Adipose tissue (tissue), 3 donors: ENCODE data around the gene HCAR3. TPM values are rescaled to one million over a fixed set of nuclear protein-coding genes. Genes with fewer than 3 reads are reported as not detected.
"Not testable (repeated sequence)": the region's sequence is repeated elsewhere in the genome, so short reads cannot be mapped to it uniquely, and the experiment has no call there.

Experiments used
- H3K27ac ChIP-seq: one replicate; pipeline ENCODE4 v1.5.1; 2013; ENCODE audit warnings: low read depth, low read length
- WGBS, 3 donors: extraction: QIAGEN DNeasy Blood & Tissue Kit; methylation state at CpG; one replicate each; pipeline ENCODE4 v1.1.7; 2013; 5-methylcytosine and 5-hydroxymethylcytosine counted together
- polyA plus RNA-seq, 3 donors: library from polyadenylated mRNA; stranded (reverse); fragments of 200-250 nt; gene quantifications; one replicate each; pipeline ENCODE4 v1.2.3, GENCODE V29; 2013
- donor health status: healthy with polysubstance abuse.
- donor health status: Bipolar disorder and iron deficiency.
- donor health status: healthy.

HCAR3 gene
- polyA plus RNA-seq, 3 donors = 0.81 to 12.6 (median 2.2) TPM

DNA sequence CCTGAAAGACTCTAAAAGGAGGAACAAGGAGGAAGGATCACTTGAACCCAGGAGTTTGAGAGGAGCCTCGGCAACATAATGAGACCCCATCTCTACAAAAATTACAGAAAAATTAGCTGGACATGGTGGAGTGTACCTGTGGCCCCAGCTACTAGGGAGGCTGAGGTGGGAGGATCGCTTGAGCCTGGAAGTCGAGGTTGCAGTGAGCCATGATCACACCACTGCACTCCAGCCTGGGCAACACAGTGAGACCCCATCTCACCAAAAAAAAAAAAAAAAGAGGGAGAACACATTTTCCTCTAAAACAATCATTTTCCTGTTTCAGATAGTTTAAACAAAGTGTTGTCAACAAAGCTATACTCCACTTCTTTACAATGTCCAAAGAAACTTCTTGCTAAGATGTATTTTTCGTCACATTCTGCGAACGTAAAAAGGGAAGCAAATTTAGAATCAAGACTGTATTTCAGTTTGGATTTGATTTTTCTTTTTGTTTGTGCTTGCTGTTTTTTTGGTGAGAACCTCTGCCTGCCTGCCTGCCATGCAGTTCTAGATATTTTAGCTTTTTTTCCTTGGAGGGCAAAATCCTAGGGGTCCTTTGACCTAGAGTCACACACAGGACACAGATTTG lies 9.0 kb upstream of the HCAR3 start:
- no peak overlapping the region for H3K27ac ChIP-seq
- 71 to 81% (median 71%) methylated on average over 6 of the region's 6 CpGs for WGBS, 3 donors

GRCh38 chr12:122724641-122725243 lies 8.1 kb upstream of the HCAR3 start:
- 89 to 93% (median 92%) methylated on average over 12 of the region's 12 CpGs for WGBS, 3 donors

GRCh38 chr12:122722387-122722786 lies 5.8 kb upstream of the HCAR3 start:
- no peak overlapping the region for H3K27ac ChIP-seq
- WGBS, 3 donors = 28 to 55% (median 38%) methylated on average over 1 of the region's 1 CpG

More at GRCh38 chr12:122724641-122725243, 8.1 kb upstream of the HCAR3 start:
- H3K27ac ChIP-seq = no peak overlapping the region

DNA sequence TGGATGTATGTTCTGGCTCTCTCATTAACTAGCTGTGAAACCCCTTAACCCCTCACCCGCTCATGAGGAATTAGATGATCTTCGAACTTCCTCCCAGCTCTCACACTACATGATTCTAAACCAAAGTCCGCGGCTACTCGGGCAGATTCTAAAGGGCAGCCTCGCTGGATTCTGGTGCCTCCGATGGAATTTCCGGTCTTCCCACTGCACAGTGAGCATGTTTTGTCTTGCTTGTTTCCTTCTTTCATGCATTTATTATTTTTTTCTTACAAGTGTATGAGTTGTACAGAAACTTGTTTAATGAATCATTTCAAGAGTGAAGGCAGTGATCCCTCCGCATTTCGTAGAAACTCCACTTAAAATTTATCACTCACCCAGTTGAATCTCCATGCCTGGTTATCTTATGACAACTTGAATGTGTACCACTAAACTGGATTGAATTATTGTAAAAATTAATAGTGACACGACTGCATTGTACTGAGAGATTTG lies 4.5 kb upstream of the HCAR3 start:
- 72 to 83% (median 81%) methylated on average over 11 of the region's 11 CpGs for WGBS, 3 donors
- H3K27ac ChIP-seq = no peak overlapping the region

DNA sequence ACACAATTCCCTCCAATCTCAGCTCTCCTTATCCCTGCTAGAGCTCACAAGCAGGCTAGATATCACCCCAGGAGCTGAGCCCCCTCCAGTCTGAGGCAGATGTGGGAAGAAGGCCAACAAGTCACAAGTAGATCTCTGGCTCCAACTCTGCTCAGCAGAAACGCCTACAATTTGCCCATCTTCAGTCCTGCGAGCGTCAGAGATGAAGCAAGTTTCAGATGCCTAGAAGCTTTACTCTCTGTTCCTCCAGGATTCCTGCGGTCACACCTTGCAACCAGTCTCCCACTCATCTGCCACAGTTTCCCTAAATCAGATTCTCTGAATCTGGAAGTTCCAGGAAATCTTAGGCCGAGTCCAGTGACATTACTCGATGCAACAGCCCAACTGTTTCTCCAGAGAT lies 1.4 kb downstream of the HCAR3 start:
- WGBS, 3 donors = 69 to 75% (median 70%) methylated on average over 6 of the region's 6 CpGs
- H3K27ac ChIP-seq = not testable (repeated sequence)

GRCh38 chr12:122713491-122714188 lies 3.0 kb downstream of the HCAR3 start:
- 65 to 90% (median 77%) methylated on average over 3 of the region's 10 CpGs for WGBS, 3 donors
- H3K27ac ChIP-seq = not testable (repeated sequence)

GRCh38 chr12:122711266-122711665 lies 5.3 kb downstream of the HCAR3 start:
- 69 to 79% (median 73%) methylated on average over 1 of the region's 1 CpG for WGBS, 3 donors
- not testable (repeated sequence) for H3K27ac ChIP-seq

DNA sequence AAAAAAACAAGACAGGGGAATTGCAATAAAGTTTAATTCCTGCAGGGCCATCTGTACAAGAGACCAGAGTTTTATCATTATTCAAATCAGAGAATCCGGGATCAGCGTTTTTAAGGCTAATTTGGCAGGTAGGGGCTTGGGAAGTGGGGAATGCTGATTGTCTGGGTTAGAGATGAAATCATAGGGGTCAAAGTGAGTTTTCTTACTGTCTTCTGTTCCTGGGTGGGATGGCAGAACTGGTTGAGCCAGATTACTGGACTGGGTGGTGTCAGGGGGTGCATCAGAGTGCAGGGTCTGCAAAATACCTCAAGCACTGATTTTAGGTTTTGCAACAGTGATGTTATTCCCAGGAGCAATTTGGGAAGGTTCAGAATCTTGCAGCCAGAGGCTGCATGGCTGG lies 6.3 kb downstream of the HCAR3 start:
- H3K27ac ChIP-seq = not testable (repeated sequence)
- WGBS, 3 donors = 45 to 80% (median 58%) methylated on average over 2 of the region's 2 CpGs

DNA sequence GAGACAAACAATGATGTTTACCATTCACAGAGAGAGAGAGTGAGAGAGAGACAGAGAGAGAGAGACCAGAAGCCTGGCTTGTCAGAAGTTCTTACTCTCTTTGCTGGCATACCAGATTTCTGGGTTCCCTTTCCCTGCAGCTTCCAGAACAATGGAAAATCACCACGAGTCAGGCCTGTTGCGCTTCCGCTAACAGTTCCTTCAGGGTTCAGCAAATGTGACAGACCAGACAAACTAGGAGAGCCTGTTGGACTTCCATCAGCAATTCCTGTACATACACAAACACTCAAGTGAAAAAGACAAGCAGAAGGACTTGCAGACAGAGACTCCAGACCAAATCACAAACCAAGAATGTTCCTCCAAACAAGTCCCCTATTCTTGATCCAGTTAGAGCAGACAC lies 7.3 kb downstream of the HCAR3 start:
- no CpG with 5 or more reads among the region's 3 CpGs for WGBS, 3 donors
- H3K27ac ChIP-seq = not testable (repeated sequence)

DNA sequence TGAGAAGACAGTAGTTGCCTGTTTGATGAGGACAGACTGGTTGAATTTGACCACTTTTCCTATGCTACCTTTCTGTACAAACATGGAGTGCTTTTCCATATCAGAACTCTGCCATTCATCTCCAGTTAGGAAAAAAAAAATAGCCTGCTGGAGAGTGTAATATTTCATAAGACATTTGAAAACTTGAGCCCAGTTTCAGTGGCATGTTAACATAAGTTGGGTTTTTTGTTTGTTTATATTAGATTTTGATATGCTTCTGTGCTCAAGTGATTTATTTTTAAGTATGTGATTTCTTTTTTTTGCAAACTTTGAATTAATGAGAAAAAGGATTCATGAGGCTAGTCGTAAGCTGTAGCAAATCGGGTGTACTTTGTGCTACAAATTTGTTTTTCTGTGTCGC lies 12.8 kb downstream of the HCAR3 start:
- 74 to 84% (median 83%) methylated on average over 3 of the region's 3 CpGs for WGBS, 3 donors
- not testable (repeated sequence) for H3K27ac ChIP-seq

GRCh38 chr12:122702890-122703611 lies 13.6 kb downstream of the HCAR3 start, which contains the start of gene HCAR2:
Gene HCAR2, minus strand, starts transcription at chr12:122703357. Its CDS starts 74 bp downstream, at chr12:122703283.
- 73 to 80% (median 77%) methylated on average over 22 of the region's 22 CpGs for WGBS, 3 donors
- H3K27ac ChIP-seq = not testable (repeated sequence)

DNA sequence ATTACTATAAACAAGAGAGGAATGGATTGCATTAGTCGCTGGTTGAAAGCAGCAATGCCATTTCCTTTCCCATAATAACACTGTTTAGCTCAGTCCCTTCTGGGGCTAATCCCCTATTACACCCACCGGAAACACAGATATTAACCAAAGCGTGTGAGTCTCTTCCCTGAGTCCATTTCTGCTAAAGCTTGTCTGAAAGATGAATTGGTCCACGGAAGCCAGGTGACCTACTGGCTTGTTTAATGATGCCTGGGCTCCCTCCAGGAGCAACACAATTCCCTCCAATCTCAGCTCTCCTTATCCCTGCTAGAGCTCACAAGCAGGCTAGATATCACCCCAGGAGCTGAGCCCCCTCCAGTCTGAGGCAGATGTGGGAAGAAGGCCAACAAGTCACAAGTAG lies 15.1 kb downstream of the HCAR3 start:
- WGBS, 3 donors = 25 to 49% (median 41%) methylated on average over 4 of the region's 4 CpGs
- not testable (repeated sequence) for H3K27ac ChIP-seq

DNA sequence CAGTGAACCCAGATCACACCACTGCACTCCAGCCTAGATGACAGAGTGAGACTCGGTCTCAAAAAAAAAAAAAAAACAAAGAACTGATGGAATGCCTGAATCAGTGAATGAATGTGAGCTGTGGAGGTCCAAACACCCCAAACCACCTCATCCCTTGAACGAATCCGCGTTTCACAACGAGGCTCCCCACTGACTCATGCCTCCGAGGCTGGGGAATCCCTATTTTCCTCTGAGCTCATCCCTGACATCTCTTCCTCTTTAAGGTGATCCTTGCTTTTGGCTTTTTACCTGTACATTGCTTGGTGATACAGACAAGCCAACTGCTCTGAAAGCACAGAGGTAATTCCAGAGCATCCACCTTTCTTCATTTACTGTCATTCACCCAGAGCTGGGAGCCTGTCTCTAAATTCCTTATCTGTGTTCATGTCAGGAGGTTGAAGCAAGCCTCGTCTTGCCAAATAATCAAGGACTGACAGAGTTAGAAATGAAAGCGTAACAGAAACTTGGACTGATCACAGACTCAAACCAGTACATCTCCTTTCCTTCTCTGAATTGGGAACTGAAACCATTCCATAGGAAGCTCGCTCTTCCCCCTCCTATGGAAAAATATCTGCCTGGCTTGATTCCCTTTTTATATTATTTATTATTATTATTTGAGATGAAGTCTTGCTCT lies 16.4 kb downstream of the HCAR3 start:
- WGBS, 3 donors = 76 to 79% methylated on average over 2 of the region's 9 CpGs; no CpG with 5 or more reads in 1 of the 3 donors
- not testable (repeated sequence) for H3K27ac ChIP-seq

GRCh38 chr12:122696922-122697321 lies 19.7 kb downstream of the HCAR3 start:
- H3K27ac ChIP-seq = not testable (repeated sequence)
- 75 to 87% (median 77%) methylated on average over 2 of the region's 2 CpGs for WGBS, 3 donors

GRCh38 chr12:122691566-122691965 lies 25.0 kb downstream of the HCAR3 start:
- WGBS, 3 donors = 58 to 73% (median 69%) methylated on average over 3 of the region's 3 CpGs

DNA sequence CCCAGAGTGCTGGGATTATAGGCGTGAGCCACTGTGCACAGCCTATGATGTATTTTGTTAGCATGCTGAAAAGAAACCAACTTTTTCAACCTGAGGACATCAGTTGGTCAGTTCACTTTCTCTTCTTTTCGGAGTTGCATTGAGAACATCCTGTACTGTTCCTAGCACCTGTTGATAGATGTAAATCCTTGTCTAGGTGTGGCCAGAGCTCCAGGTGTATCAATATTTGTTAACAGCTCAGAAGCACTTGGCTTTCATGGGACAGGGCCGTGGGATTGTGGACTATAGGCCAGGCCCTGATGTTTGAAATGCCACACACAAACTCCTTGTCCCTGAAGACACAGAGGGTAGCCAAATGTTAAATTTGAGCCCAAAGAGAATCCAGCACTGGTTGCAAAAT lies 28.3 kb downstream of the HCAR3 start:
- no peak overlapping the region for H3K27ac ChIP-seq
- 71 to 93% (median 80%) methylated on average over 3 of the region's 3 CpGs for WGBS, 3 donors

More at GRCh38 chr12:122691566-122691965, 25.0 kb downstream of the HCAR3 start:
- H3K27ac ChIP-seq = no peak overlapping the region

DNA sequence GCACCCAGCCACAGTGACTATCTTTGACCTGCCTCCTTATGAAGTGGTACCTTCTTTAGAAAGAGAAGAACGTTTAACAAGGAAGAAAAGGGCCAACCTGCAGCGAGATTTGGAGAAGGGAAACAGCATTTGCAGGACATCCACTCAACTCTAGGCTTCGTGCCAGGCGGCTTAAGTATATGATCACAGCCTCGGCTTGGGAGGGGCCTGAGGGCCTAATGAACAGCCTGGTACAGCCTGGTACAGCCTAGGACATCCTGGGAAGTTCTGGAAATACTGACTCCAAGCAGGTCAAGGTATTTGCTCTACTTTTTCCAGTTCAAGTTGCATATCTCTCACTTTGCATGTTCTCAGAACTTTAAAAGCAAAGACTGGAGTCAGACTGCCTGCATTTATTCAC lies 29.5 kb downstream of the HCAR3 start:
- H3K27ac ChIP-seq = no peak overlapping the region
- WGBS, 3 donors = 46 to 55% (median 52%) methylated on average over 5 of the region's 5 CpGs

- 90 to 93% (median 91%) methylated on average over 3 of the region's 3 CpGs for WGBS, 3 donors
- H3K27ac ChIP-seq = no peak overlapping the region
Observed at GRCh38 chr12:122686538-122686937, 30.1 kb downstream of the HCAR3 start.
